D721Med (cell line): ENCODE measurements around the gene GRIP2.

Experiments
- DNase-seq: peaks from one replicate; pipeline ENCODE4 v3.0.0; 2011; ENCODE audit warnings: low spot score; ENCODE audit not compliant: insufficient read length
- FAIRE-seq: peaks from 2 replicates; lab custom pipeline; 2011; peaks lifted over from hg19 to GRCh38; lab: Jason Lieb, UNC
- CTCF ChIP-seq: IDR thresholded peaks from 2 replicates; pipeline ENCODE4 v1.5.1; 2012; ENCODE audit warnings: mild to moderate bottlenecking, control low read depth; ENCODE audit not compliant: insufficient read depth; ENCODE audit errors: missing control alignments

Gene GRIP2

DNA sequence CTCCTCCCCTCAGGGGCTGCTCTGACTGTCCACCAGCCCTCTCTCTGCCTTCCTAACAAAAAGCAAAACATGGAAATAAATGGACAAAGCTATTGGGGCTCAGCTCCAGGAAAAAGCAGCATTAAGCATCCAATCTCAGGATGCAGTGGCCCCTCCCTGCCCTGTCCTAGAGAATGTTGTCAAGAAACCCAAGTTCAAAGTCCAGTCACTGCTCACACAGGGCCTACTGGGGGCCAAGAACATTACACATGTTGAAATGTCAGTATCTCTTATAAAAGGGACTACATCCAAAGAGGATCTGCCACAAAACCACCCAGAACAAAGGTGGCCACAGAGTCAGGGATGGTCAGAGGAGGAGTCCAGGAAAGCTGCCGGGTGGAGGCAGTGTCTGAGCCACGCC, 7.6 kb upstream of the GRIP2 start:
- FAIRE-seq: no peak
- TF ChIP-seq CTCF: no peak
- no peak for DNase-seq

GRCh38 chr3:14546041-14546440, 5.9 kb upstream of the GRIP2 start:
- FAIRE-seq (no peak), DNase-seq (no peak)
- TF ChIP-seq CTCF: no peak

GRCh38 chr3:14545251-14545635, 5.1 kb upstream of the GRIP2 start:
- FAIRE-seq (no peak), DNase-seq (no peak)
- no peak for TF ChIP-seq CTCF

- no peak for DNase-seq
- no peak for FAIRE-seq
- no peak for TF ChIP-seq CTCF
Observed at GRCh38 chr3:14544282-14545250, 4.4 kb upstream of the GRIP2 start.

DNA sequence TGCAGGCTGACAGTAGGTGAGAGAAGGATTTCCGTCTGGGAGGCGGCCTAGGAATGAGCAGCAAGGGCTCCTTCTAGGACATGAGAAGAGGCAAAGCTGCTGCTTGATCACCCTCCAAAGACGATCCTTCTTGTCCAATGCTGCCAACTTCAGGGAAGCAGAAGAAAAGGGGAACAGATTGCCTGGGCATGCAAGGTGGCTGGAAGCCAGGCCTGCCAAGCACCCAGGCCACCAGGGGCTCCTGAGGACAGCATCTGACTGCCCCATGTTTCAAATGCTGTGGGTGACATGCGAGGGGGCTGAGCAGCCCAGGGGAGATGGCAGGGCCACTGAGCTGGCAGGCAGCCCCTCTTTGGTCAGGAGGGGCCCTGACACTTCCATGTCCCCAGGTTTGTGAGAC, 3.3 kb upstream of the GRIP2 start:
- TF ChIP-seq CTCF: no peak
- no peak for FAIRE-seq
- no peak for DNase-seq

DNA sequence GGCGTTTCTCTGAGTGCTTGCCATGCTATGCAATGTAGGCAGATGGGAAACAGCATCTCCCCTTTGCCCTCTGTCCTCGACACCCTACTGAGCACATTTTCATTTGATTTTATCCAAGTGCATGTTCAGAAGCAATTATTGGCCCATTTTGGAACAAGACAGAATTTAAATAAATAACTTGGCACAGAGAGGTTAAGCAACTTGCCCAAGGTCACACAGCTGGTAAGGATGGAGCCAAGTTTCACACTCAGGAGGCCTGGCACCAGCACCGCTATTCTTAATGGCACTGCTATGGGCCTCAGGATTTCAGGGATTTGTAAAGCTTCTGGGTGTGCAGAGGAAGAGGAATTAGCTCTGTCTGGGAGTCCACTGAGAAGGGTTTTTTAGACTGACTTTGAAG, 2.5 kb upstream of the GRIP2 start:
- DNase-seq: no peak
- no peak for FAIRE-seq
- TF ChIP-seq CTCF: no peak

- FAIRE-seq (no peak), DNase-seq (no peak)
- TF ChIP-seq CTCF: no peak
Observed at GRCh38 chr3:14541646-14542045, 1.5 kb upstream of the GRIP2 start.
